Measurements from ENCODE around the gene SLC22A1. TPM values are rescaled to one million over a fixed set of nuclear protein-coding genes. Genes with fewer than 3 reads are reported as not detected.
"Not testable (repeated sequence)": the region's sequence is repeated elsewhere in the genome, so short reads cannot be mapped to it uniquely, and the experiment has no call there.

The SLC22A1 gene
- total RNA-seq, 2 experiments from 2014 or later = not detected

DNA sequence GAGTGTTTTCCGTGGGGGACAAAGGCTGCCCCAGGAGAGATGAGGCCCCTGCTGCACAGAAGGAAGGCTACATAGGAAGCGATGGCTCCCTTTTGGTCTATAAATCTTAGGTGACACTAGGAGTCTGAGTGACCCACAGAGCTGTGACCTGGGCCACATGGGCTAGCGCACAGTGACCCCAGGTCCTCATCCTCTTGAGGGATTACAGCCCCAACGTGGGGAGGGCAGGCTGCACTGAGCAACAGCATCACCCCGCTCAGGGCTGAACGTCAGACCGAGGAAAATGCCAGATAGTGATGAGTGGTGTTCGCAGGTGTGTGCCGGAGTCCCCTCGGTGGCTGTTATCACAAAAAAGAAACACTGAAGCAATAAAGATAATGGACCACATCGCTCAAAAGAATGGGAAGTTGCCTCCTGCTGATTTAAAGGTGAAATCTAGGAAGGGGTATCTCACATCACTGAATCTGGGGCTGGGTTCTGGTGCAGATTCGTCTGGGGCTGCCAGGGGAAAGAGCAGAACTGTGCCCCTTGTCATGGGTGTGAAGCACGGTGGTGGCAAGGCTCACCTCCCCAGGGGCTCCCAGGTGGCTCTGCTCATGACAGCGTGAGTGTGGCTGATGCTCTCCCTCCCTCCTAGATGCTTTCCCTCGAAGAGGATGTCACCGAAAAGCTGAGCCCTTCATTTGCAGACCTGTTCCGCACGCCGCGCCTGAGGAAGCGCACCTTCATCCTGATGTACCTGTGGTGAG is 14.5 kb downstream of the SLC22A1 start:
- intact Hi-C loops (cut with micrococcal nuclease) = loop anchor here (5.0 kb wide), 2 partner anchors 161 to 231 kb away; no protein-coding TSS in a partner anchor
- Mint-ChIP-seq H3K9me3 (no peaks in the 10 kb centered on the region), H3K36me3 (ENCODE audit: low read depth) (no peaks in the 10 kb centered on the region), H3K4me1 (ENCODE audit: low read depth) (peaks cover 17% of the 10 kb centered on the region), H3K27ac (peak overlapping the region; percentile 15), H3K27me3 (ENCODE audit: low read depth) (no peaks in the 10 kb centered on the region), H3K4me3 (no peak overlapping the region)
- DNase-seq = no peak
- CTCF ChIA-PET = interaction anchor here (1.6 to 4.3 kb wide), 2 partner anchors 319 to 385 kb away, joined by 3 to 35 read pairs; no protein-coding TSS in a partner anchor

DNA sequence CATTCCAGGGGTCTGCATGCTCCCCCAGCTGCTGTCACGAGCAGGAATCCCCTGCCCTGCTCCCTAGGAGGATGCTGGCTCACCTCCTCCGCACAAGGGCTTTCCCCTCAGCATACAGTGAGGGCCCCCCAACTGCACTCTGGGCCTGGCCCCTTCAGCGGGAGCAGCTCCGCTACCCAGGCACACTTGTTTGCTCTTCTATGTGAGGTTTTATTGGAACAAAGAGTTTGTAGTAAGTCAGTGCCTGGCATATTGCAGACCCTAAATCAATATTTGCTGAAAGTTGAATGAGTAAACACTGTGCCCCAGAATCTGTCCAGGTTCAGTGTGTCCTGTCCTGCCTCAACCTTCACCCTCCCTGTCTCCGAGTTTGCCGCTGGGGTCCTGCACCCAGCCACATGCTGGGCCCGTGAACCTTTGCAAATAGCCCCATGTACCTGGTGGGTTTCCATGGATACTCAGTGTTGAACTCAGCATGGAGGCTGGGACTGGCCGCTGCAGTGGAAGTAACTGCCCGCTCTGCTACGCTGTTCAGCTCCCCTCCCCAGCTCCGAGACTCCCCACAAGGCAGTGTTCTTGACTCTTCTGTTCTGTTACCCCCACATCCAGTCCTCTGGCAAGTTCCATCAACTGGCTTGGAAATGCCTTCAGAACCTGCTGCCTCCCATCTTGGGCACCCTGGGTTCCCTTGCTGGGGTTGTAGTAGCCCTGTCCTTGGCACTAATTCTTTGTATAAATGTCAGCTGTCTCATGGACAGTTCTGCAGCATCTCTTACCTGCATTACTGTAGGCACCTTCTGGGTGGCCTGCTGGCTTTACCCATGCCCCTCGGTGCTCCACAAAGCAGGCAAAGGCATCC is 15.7 kb downstream of the SLC22A1 start:
- DNase-seq = no peak
- intact Hi-C loops (cut with micrococcal nuclease) = loop anchor here (5.0 kb wide), 2 partner anchors 160 to 230 kb away; no protein-coding TSS in a partner anchor
- no peaks in the 10 kb centered on the region for H3K36me3 Mint-ChIP-seq (ENCODE audit: low read depth)
- no peak overlapping the region for H3K4me3 Mint-ChIP-seq
- H3K27ac Mint-ChIP-seq = no peak overlapping the region
- H3K27me3 Mint-ChIP-seq (ENCODE audit: low read depth) = no peaks in the 10 kb centered on the region
- H3K4me1 Mint-ChIP-seq (ENCODE audit: low read depth) = peaks cover 17% of the 10 kb centered on the region
- CTCF ChIA-PET = interaction anchor here (1.0 to 4.3 kb wide), 10 partner anchors 10 to 397 kb away, joined by 3 to 35 read pairs (median 3); no protein-coding TSS in a partner anchor
- H3K9me3 Mint-ChIP-seq = no peaks in the 10 kb centered on the region

GRCh38 chr6:160137989-160138835 is 16.6 kb downstream of the SLC22A1 start:
- H3K27me3 Mint-ChIP-seq (ENCODE audit: low read depth) = no peaks in the 10 kb centered on the region
- peak; percentile 85 for DNase-seq
- no peaks in the 10 kb centered on the region for H3K9me3 Mint-ChIP-seq
- no peaks in the 10 kb centered on the region for H3K36me3 Mint-ChIP-seq (ENCODE audit: low read depth)
- H3K4me1 Mint-ChIP-seq (ENCODE audit: low read depth) = peaks cover 17% of the 10 kb centered on the region
- CTCF ChIA-PET = interaction anchor here (0.6 to 4.3 kb wide), 13 partner anchors 9 to 841 kb away, joined by 3 to 35 read pairs (median 3); no protein-coding TSS in a partner anchor
- peak overlapping the region; percentile 16 for H3K27ac Mint-ChIP-seq
- no peak overlapping the region for H3K4me3 Mint-ChIP-seq
- intact Hi-C loops (cut with micrococcal nuclease) = loop anchor here (1.0 to 5.0 kb wide), 7 partner anchors 88 to 530 kb away; no protein-coding TSS in a partner anchor

DNA sequence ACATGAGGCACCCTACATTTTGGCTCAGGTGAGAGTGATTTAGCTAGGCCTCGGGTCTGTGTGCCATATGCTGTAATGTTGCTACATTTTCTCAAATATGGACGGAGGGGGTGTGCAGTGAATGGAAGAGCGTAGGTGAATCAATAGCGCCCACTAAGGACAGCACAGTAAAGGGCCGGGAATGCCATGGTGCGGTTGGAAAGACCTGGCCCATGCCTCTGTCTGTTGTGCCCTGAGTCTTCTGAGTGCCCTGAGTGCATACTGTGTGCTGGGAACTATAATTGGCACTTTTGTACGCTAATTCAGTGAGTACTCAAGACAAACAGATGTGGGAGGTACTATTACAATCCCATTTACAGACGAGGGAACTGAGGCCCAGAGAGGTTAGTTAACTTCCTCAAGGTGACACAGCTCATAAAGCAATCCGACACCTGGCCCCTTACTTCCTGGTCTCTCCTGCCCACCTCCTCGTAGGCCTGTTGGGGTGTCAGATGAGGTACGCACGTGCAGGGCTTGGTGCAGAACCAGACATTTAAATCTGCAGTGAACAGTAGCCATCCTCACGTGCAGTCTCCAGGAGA is 17.3 kb downstream of the SLC22A1 start:
- Mint-ChIP-seq H3K27me3 (ENCODE audit: low read depth) (no peaks in the 10 kb centered on the region), H3K4me3 (no peak overlapping the region), H3K4me1 (ENCODE audit: low read depth) (peaks cover 17% of the 10 kb centered on the region), H3K36me3 (ENCODE audit: low read depth) (no peaks in the 10 kb centered on the region), H3K9me3 (no peaks in the 10 kb centered on the region), H3K27ac (peak overlapping the region; percentile 16)
- CTCF ChIA-PET = interaction anchor here (0.6 to 4.3 kb wide), 11 partner anchors 28 to 842 kb away, joined by 3 to 35 read pairs (median 3); no protein-coding TSS in a partner anchor
- intact Hi-C loops (cut with micrococcal nuclease) = loop anchor here (1.0 to 5.0 kb wide), 7 partner anchors 87 to 529 kb away; no protein-coding TSS in a partner anchor
- DNase-seq = no peak

DNA sequence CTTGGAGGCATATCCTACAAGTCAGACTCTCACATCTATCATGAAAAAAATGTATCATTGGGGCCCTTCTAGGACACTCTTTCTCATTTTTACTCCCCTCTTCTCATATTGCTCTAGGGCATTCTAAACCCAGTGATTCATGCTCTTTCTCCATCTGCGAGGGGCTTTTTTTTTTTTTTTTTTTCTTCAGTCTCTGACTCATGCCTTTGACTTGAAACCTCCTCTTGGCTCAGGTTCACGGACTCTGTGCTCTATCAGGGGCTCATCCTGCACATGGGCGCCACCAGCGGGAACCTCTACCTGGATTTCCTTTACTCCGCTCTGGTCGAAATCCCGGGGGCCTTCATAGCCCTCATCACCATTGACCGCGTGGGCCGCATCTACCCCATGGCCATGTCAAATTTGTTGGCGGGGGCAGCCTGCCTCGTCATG is 17.8 kb downstream of the SLC22A1 start:
- Mint-ChIP-seq H3K27ac (no peak overlapping the region), H3K27me3 (ENCODE audit: low read depth) (no peaks in the 10 kb centered on the region), H3K4me3 (no peak overlapping the region), H3K4me1 (ENCODE audit: low read depth) (peaks cover 17% of the 10 kb centered on the region), H3K9me3 (peaks cover 2% of the 10 kb centered on the region), H3K36me3 (ENCODE audit: low read depth) (peaks cover 2% of the 10 kb centered on the region)
- intact Hi-C loops (cut with micrococcal nuclease) = loop anchor here (2.0 to 5.0 kb wide), 3 partner anchors 133 to 228 kb away; no protein-coding TSS in a partner anchor
- CTCF ChIA-PET = interaction anchor here (4.3 kb wide), 1 partner anchor 316 kb away, joined by 35 read pairs; no protein-coding TSS in a partner anchor
- DNase-seq = no peak

DNA sequence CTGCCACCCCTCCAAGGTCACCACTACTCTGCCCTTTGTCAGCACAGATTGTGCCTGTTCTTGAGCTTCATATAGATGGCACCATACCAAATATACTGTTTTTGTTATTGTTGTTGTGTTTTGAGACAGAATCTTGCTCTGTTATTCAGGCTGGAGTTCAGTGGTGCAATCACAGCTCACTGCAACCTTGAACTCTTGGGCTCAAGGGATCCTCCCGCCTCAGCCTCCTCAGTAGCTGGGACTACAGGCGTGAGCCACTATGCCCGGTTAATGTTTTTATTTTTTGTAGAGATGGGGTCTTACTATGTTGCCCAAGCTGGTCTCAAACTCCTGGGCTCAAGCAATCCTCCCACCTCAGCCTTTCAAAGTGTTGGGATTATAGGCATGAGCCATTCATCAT is 18.9 kb downstream of the SLC22A1 start:
- CTCF ChIA-PET = interaction anchor here (0.7 to 1.2 kb wide), 2 partner anchors 182 to 315 kb away, joined by 3 to 4 read pairs; no protein-coding TSS in a partner anchor
- not testable (repeated sequence) for H3K4me3 Mint-ChIP-seq, H3K27ac Mint-ChIP-seq

GRCh38 chr6:160141001-160141726 is 19.5 kb downstream of the SLC22A1 start:
- H3K27me3 Mint-ChIP-seq (ENCODE audit: low read depth) = no peaks in the 10 kb centered on the region
- peaks cover 5% of the 10 kb centered on the region for H3K36me3 Mint-ChIP-seq (ENCODE audit: low read depth)
- CTCF ChIA-PET = interaction anchor here (0.6 to 1.2 kb wide), 3 partner anchors 181 to 626 kb away, joined by 3 to 5 read pairs (median 4); no protein-coding TSS in a partner anchor
- peaks cover 2% of the 10 kb centered on the region for H3K9me3 Mint-ChIP-seq
- peaks cover 17% of the 10 kb centered on the region for H3K4me1 Mint-ChIP-seq (ENCODE audit: low read depth)
- H3K4me3 Mint-ChIP-seq = no peak overlapping the region
- intact Hi-C loops (cut with micrococcal nuclease) = no loop called here
- H3K27ac Mint-ChIP-seq = no peak overlapping the region
- DNase-seq = no peak

More for the DNA sequence above, 18.9 kb downstream of the SLC22A1 start:
- H3K36me3 Mint-ChIP-seq (ENCODE audit: low read depth); H3K27me3 Mint-ChIP-seq (ENCODE audit: low read depth); intact Hi-C loops (cut with micrococcal nuclease); H3K9me3 Mint-ChIP-seq; DNase-seq: not testable (repeated sequence)
- peaks cover 17% of the 10 kb centered on the region for H3K4me1 Mint-ChIP-seq (ENCODE audit: low read depth)

DNA sequence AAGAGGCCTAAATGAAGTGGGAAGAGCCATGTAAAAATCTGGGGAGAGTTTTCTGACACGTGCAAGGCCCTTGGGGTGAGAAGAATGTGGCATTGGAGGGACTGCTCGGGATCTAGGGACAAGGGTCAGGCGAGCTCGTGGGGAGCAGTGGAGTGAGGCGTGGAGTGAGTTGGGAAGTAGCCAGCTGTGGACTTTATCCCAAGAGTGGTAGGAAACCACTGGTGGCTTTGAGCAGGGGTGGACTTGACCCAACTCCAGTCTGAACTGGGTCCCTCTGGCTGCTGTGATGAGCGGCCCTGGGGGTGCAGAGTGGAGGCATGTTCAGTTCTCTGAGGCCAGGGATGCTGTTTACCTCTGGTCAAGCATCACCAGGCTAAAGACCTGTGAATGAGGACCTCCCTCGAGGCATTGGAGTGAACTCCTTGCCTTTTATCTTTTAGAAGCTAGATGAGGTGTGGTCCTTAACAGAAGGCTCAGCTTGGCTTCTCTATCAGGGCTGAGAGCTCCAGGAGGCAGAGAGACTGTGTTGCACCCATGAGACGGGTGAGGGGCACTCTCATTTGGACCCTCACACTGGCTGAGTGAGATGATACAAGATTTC is 20.6 kb downstream of the SLC22A1 start:
- Mint-ChIP-seq H3K27me3 (ENCODE audit: low read depth) (no peaks in the 10 kb centered on the region), H3K9me3 (peaks cover 2% of the 10 kb centered on the region), H3K36me3 (ENCODE audit: low read depth) (peaks cover 5% of the 10 kb centered on the region), H3K4me1 (ENCODE audit: low read depth) (peaks cover 17% of the 10 kb centered on the region), H3K27ac (no peak overlapping the region), H3K4me3 (no peak overlapping the region)
- intact Hi-C loops (cut with micrococcal nuclease) = no loop called here
- CTCF ChIA-PET = interaction anchor here (0.6 to 3.0 kb wide), 4 partner anchors 277 to 625 kb away, joined by 3 to 10 read pairs (median 4); no protein-coding TSS in a partner anchor
- DNase-seq = no peak

DNA sequence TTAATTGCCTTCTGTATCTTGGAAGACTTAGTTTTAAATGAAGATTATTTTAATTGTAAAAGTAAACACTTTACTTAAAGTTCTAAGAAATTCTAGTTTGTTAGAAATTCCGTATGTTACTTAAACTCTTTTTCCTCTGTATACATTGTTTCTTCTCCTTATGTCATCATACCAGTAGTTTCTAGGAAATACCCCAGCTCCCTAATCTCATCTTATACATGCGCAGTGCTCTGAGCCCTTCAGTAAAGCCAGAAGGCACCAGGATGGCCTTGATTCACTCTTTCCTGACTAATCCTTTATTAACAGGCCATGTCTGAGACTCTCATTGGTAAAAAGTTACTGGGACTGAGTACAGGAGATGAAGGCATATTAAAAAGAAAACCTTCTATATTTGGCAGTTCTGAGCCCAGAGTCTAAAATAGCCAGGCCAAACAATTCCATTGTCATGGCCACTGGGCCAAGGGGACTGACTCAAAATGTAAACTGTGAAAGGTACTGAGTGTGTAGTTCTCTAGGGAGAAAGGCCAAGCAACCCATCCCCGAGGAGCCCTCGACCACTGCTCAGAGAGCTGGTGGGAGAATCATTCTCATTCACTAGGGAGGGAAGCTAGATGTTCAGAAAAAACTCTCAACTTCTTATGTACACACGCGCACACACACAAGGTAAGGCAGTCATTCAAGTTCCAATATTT is 25.0 kb downstream of the SLC22A1 start:
- H3K4me3 Mint-ChIP-seq = no peak overlapping the region
- peaks cover 5% of the 10 kb centered on the region for H3K36me3 Mint-ChIP-seq (ENCODE audit: low read depth)
- H3K9me3 Mint-ChIP-seq = peaks cover 2% of the 10 kb centered on the region
- intact Hi-C loops (cut with micrococcal nuclease) = no loop called here
- no peak for DNase-seq
- H3K27ac Mint-ChIP-seq = no peak overlapping the region
- CTCF ChIA-PET = interaction anchor here (1.0 to 1.5 kb wide), 2 partner anchors 9 to 305 kb away, joined by 3 read pairs; no protein-coding TSS in a partner anchor
- H3K4me1 Mint-ChIP-seq (ENCODE audit: low read depth) = no peaks in the 10 kb centered on the region
- H3K27me3 Mint-ChIP-seq (ENCODE audit: low read depth) = no peaks in the 10 kb centered on the region

DNA sequence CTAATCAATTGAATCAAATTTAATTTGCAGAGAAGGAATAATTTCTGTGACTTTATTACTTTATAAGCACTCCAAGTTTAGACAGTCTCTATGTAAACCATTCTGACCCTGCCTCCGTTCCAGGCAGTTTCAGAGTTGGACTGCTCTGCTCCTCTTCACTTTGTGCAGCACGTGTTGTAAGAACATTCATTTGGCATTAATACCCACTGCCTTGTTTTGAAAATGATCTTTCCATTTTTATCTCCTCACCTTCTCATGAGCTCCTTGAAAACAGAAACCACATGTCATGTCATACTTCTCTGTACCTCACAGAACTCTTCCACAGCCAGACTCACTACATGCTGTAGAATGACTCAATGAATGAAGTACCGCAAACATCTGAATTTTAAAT is 25.5 kb downstream of the SLC22A1 start:
- Mint-ChIP-seq H3K4me3 (no peak overlapping the region), H3K4me1 (ENCODE audit: low read depth) (no peaks in the 10 kb centered on the region), H3K9me3 (peaks cover 2% of the 10 kb centered on the region), H3K27ac (no peak overlapping the region), H3K27me3 (ENCODE audit: low read depth) (no peaks in the 10 kb centered on the region), H3K36me3 (ENCODE audit: low read depth) (peaks cover 5% of the 10 kb centered on the region)
- intact Hi-C loops (cut with micrococcal nuclease) = no loop called here
- DNase-seq = no peak
- CTCF ChIA-PET = interaction anchor here (1.0 to 1.5 kb wide), 2 partner anchors 9 to 304 kb away, joined by 3 read pairs; no protein-coding TSS in a partner anchor

Data from activated naive CD4-positive, alpha-beta T cell treated with anti-CD3 and anti-CD28 coated beads for 36 hours (primary cell).